NCI-H2196 treated with DMSO at 0.1 percent for 48 hours (cell line): ENCODE results near the gene AFAP1L2.

ENCODE experiments used
- DNase-seq: peaks from one replicate; lab custom pipeline; 2025; ENCODE audit not compliant: unreplicated experiment; lab: John Stamatoyannopoulos, UW

The AFAP1L2 gene

DNA sequence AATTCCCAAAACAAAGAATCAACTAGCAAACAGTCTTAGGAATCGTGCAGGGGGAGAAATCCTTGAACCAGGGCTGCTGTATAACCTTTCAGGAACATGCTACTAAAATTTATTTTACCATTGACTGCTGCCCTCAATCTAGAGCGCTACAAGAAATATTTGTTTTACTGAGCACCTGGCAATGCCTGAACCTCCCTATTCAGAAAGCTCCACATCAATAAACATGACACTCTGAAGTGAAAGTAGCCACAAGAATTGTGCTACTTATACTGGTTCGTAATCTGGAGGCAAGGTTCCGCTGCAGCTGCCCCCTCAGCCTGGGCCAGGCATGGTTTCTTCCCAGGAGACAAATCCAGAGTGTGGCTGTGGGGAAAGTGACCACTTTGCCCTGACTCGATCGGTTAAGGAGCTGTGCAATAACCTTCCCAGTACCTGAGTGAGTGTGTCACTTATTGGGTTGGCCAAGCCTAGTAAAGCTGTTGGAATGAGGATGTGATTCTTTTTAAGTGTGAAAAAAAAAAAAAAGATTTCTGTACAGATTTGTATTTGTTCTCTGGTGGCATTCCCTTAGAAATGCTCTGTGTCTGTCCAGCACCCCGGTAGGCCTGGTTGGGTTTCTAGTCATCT, 157.5 kb downstream of the AFAP1L2 start:
- no peak for DNase-seq

DNA sequence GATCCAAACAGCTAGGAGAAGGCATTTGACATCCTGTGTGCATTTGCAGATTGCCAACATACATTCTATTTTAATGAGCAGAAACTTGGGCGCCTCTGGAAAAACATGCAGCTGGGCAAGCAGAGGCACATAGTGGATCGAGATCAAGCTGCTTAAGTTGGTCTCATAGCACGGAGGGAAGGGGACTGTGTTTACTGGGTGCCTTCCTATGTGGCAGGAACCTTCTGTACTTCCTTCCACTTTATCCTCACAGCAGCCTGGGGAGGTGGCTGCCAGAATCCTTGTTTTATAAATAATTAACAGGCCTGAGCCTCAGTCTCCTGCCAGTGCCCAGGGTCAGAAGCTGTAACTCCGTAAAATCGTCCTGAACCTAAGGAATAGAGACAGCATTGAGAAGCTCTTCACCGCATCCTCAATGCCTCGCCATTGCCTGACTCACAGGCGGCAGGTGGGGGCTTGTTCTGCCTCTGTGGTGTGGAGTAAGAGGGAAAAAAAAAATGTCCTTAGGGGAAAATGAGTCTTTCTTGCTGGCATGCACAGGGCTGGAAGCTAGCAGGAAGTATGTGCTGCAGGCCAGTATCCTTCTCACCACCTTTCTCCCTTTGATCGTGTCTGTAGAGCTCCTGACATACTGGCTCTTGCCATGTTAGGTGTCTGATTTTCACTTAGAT, 159.0 kb downstream of the AFAP1L2 start:
- DNase-seq, result no peak
